ENCODE data around the gene CD180. TPM values are rescaled to one million over a fixed set of nuclear protein-coding genes. Genes with fewer than 3 reads are reported as not detected.

CD180 gene
- total RNA-seq, 1 donor from 2014 or later = 2.1 TPM

- intact Hi-C loops (cut with micrococcal nuclease) = no loop called here
These were observed 53.8 kb downstream of the CD180 start for GRCh38 chr5:67142816-67143215.

GRCh38 chr5:67141644-67142043 lies 55.0 kb downstream of the CD180 start:
- intact Hi-C loops (cut with micrococcal nuclease) = no loop called here

GRCh38 chr5:67140413-67140812 lies 56.2 kb downstream of the CD180 start:
- intact Hi-C loops (cut with micrococcal nuclease) = no loop called here

GRCh38 chr5:67139030-67139429 lies 57.6 kb downstream of the CD180 start:
- intact Hi-C loops (cut with micrococcal nuclease) = no loop called here

- intact Hi-C loops (cut with micrococcal nuclease) = no loop called here
These were observed 61.1 kb downstream of the CD180 start for GRCh38 chr5:67135381-67135984.

- intact Hi-C loops (cut with micrococcal nuclease) = no loop called here
These were observed 62.8 kb downstream of the CD180 start for GRCh38 chr5:67133776-67134175.

GRCh38 chr5:67133217-67133616 lies 63.4 kb downstream of the CD180 start:
- intact Hi-C loops (cut with micrococcal nuclease) = no loop called here

- intact Hi-C loops (cut with micrococcal nuclease) = no loop called here
These were observed 66.8 kb downstream of the CD180 start for GRCh38 chr5:67129768-67130167.

Measured in T-helper 1 cell treated with Interleukin-12 subunit alpha and Interleukin-12 subunit beta and Interleukin-4 antibody, amounts not matched to agents 30 ng/mL and 1 ng/mL, for 36 hours (primary cell).